ENCODE data around the gene CEP250. TPM values are rescaled to one million over a fixed set of nuclear protein-coding genes. Genes with fewer than 3 reads are reported as not detected.

CEP250 gene
- polyA plus RNA-seq, 1 donor (not counting 4 experiments of a cell fraction or from before 2014, with no cell fraction given) = 8.1 TPM

DNA sequence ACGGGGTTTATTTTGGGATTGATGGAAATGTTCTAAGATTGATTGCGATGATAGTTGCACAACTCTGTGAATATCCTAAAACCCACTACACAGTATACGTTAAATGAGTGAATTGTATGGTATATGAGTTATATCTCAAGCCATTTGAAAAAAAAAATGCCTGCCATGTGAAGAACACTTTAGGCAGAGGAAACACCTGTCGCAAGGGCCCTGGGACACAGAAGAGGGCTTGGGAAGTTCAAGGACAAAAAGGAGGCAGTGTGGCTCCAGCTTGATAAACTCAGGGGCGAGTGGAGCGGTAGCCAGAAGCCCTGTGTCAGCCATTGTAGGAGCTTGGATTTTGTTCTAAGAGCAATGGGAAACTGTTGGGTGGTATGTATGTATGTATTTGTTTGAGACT lies 37.0 kb downstream of the CEP250 start:
- H3K27ac ChIP-seq (ENCODE audit: control insufficient read depth, insufficient read depth, low read length) = no peak overlapping the region
- FAIRE-seq = no peak
- no peaks in the 10 kb centered on the region for H3K4me1 ChIP-seq (ENCODE audit: control insufficient read depth, extremely low read depth, insufficient read depth, low read length)

DNA sequence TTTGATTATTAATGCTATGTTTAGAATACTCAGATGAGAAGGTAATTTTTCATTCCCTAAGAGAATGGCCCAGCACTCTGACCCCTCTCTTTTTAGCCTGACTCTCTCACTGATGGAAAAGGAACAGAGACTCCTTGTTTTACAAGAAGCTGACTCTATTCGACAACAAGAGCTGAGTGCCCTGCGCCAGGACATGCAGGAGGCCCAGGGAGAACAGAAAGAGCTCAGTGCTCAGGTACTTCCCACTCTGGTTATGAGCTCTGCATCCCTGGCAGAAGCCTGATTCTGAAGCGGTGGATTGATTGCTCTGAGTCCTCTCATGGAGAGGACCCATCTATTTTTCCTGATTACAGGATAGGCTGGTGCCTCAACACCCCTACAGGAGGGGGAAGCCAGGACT lies 41.1 kb downstream of the CEP250 start:
- H4K20me1 ChIP-seq (ENCODE audit: control insufficient read depth, extremely low read depth, insufficient read depth, low read length) = no peaks in the 10 kb centered on the region
- H3K9me1 ChIP-seq (ENCODE audit: control insufficient read depth, extremely low read depth, insufficient read depth, low read length) = no peaks in the 10 kb centered on the region
- no peaks in the 10 kb centered on the region for H3K79me2 ChIP-seq (ENCODE audit: control insufficient read depth, insufficient read depth, low read length)
- DNase-seq (ENCODE audit: low read depth, low spot score) = no peak
- H3K27me3 ChIP-seq (ENCODE audit: control insufficient read depth, extremely low read depth, insufficient read depth, low read length) = no peaks in the 10 kb centered on the region
- no peak overlapping the region for H3K27ac ChIP-seq (ENCODE audit: control insufficient read depth, insufficient read depth, low read length)
- dilution Hi-C loops (cut with MboI; ENCODE audit: extremely low pct_ligation_motif_present, low sequenced_read_pairs) = no loop called here
- no peak overlapping the region for H3K9ac ChIP-seq (ENCODE audit: control insufficient read depth, extremely low read depth, insufficient read depth, low read length)
- H3K4me1 ChIP-seq (ENCODE audit: control insufficient read depth, extremely low read depth, insufficient read depth, low read length) = no peaks in the 10 kb centered on the region
- peaks cover 19 to 25% of the 10 kb centered on the region in 2 experiments for H3K36me3 ChIP-seq (ENCODE audit: control insufficient read depth in 2 of 2, extremely low read depth in 1 of 2, insufficient read depth in 2 of 2, low read length in 2 of 2)
- H3K4me2 ChIP-seq (ENCODE audit: control insufficient read depth, extremely low read depth, insufficient read depth, low read depth, low read length) = no peak overlapping the region
- H3K4me3 ChIP-seq (ENCODE audit: control insufficient read depth in 2 of 3, extremely low read depth in 1 of 3, insufficient read depth in 2 of 3, low read depth in 1 of 3, low read length in 3 of 3) = no peak overlapping the region
- no peak overlapping the region for H2AFZ ChIP-seq (ENCODE audit: control insufficient read depth, low read length)
- no peak for FAIRE-seq
- H3K9me3 ChIP-seq (ENCODE audit: control insufficient read depth, low read depth, low read length) = no peaks in the 10 kb centered on the region
- TF ChIP-seq EZH2 (IDR thresholded peaks at IDR 0.05; ENCODE audit: low read length) = no peak
- TF ChIP-seq, protein P1, sequence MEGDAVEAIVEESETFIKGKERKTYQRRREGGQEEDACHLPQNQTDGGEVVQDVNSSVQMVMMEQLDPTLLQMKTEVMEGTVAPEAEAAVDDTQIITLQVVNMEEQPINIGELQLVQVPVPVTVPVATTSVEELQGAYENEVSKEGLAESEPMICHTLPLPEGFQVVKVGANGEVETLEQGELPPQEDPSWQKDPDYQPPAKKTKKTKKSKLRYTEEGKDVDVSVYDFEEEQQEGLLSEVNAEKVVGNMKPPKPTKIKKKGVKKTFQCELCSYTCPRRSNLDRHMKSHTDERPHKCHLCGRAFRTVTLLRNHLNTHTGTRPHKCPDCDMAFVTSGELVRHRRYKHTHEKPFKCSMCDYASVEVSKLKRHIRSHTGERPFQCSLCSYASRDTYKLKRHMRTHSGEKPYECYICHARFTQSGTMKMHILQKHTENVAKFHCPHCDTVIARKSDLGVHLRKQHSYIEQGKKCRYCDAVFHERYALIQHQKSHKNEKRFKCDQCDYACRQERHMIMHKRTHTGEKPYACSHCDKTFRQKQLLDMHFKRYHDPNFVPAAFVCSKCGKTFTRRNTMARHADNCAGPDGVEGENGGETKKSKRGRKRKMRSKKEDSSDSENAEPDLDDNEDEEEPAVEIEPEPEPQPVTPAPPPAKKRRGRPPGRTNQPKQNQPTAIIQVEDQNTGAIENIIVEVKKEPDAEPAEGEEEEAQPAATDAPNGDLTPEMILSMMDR (optimal IDR thresholded peaks at IDR 0.05 in 1 of 3, IDR thresholded peaks at IDR 0.05 in 1 of 3, conservative IDR thresholded peaks at IDR 0.05 in 1 of 3; ENCODE audit: extremely low read depth in 1 of 3, insufficient read depth in 2 of 3, low read length in 3 of 3) = no peak

More for the DNA sequence above, 37.0 kb downstream of the CEP250 start:
- H3K9ac ChIP-seq (ENCODE audit: control insufficient read depth, extremely low read depth, insufficient read depth, low read length) = no peak overlapping the region
- H4K20me1 ChIP-seq (ENCODE audit: control insufficient read depth, extremely low read depth, insufficient read depth, low read length) = no peaks in the 10 kb centered on the region
- no peaks in the 10 kb centered on the region for H3K27me3 ChIP-seq (ENCODE audit: control insufficient read depth, extremely low read depth, insufficient read depth, low read length)
- no peaks in the 10 kb centered on the region for H3K79me2 ChIP-seq (ENCODE audit: control insufficient read depth, insufficient read depth, low read length)
- peaks cover 24 to 29% of the 10 kb centered on the region in 2 experiments for H3K36me3 ChIP-seq (ENCODE audit: control insufficient read depth in 2 of 2, extremely low read depth in 1 of 2, insufficient read depth in 2 of 2, low read length in 2 of 2)
- no peak overlapping the region for H3K4me2 ChIP-seq (ENCODE audit: control insufficient read depth, extremely low read depth, insufficient read depth, low read depth, low read length)
- DNase-seq (ENCODE audit: low read depth, low spot score) = no peak
- no peaks in the 10 kb centered on the region for H3K9me3 ChIP-seq (ENCODE audit: control insufficient read depth, low read depth, low read length)
- H3K9me1 ChIP-seq (ENCODE audit: control insufficient read depth, extremely low read depth, insufficient read depth, low read length) = no peaks in the 10 kb centered on the region
- TF ChIP-seq EZH2 (IDR thresholded peaks at IDR 0.05; ENCODE audit: low read length) = no peak
- TF ChIP-seq, protein P1 (optimal IDR thresholded peaks at IDR 0.05 in 1 of 3, IDR thresholded peaks at IDR 0.05 in 1 of 3, conservative IDR thresholded peaks at IDR 0.05 in 1 of 3; ENCODE audit: extremely low read depth in 1 of 3, insufficient read depth in 2 of 3, low read length in 3 of 3) = no peak
- no peak overlapping the region for H2AFZ ChIP-seq (ENCODE audit: control insufficient read depth, low read length)
- no peak overlapping the region for H3K4me3 ChIP-seq (ENCODE audit: control insufficient read depth in 2 of 3, extremely low read depth in 1 of 3, insufficient read depth in 2 of 3, low read depth in 1 of 3, low read length in 3 of 3)
- dilution Hi-C loops (cut with MboI; ENCODE audit: extremely low pct_ligation_motif_present, low sequenced_read_pairs) = no loop called here
